Stimulated activated memory B cell treated with anti-CD40 and anti-IgM and Interleukin-4, amounts not matched to agents 10 μg/mL and 1 μg/mL and 100 μg/mL, for 72 hours (primary cell): ENCODE results near the gene FOXA1.

ENCODE experiments used
- ATAC-seq: fragments of 150-1000 bp; cut with Tn5 transposase; 2 replicates; pipeline ENCODE4 v1.10.0; 2021
- H3K27ac Mint-ChIP-seq: one replicate; pipeline ENCODE4 v1.8.0; 2022; ENCODE audit warnings: mild to moderate bottlenecking, mixed read lengths
- H3K27me3 Mint-ChIP-seq: one replicate; pipeline ENCODE4 v1.8.0; 2022; ENCODE audit warnings: mixed read lengths
- H3K36me3 Mint-ChIP-seq: one replicate; pipeline ENCODE4 v1.8.0; 2022; ENCODE audit warnings: mixed read lengths
- H3K4me1 Mint-ChIP-seq: one replicate; pipeline ENCODE4 v1.8.0; 2022; ENCODE audit warnings: mixed read lengths
- H3K4me3 Mint-ChIP-seq: one replicate; pipeline ENCODE4 v1.8.0; 2022; ENCODE audit warnings: mild to moderate bottlenecking, moderate library complexity, mixed read lengths
- H3K9me3 Mint-ChIP-seq: one replicate; pipeline ENCODE4 v1.8.0; 2022; ENCODE audit warnings: mixed read lengths

Gene FOXA1

GRCh38 chr14:37596790-37597472 is 1.9 kb upstream of the FOXA1 start:
- H3K4me1 Mint-ChIP-seq, result peaks cover 9% of the 10 kb centered on the region
- H3K27ac Mint-ChIP-seq, result no peak overlapping the region
- ATAC-seq, result no peak
- peaks cover 84% of the 10 kb centered on the region for H3K27me3 Mint-ChIP-seq
- H3K9me3 Mint-ChIP-seq, result no peaks in the 10 kb centered on the region
- H3K36me3 Mint-ChIP-seq, result no peaks in the 10 kb centered on the region
- no peak overlapping the region for H3K4me3 Mint-ChIP-seq

- H3K27me3 Mint-ChIP-seq, result peaks cover 87% of the 10 kb centered on the region
- peaks cover 9% of the 10 kb centered on the region for H3K4me1 Mint-ChIP-seq
- peak; percentile 45 for ATAC-seq
- H3K36me3 Mint-ChIP-seq, result no peaks in the 10 kb centered on the region
- H3K27ac Mint-ChIP-seq, result no peak overlapping the region
- peak overlapping the region; percentile 29 for H3K4me3 Mint-ChIP-seq
- no peaks in the 10 kb centered on the region for H3K9me3 Mint-ChIP-seq
These were observed 966 bp upstream of the FOXA1 start for GRCh38 chr14:37595809-37596621.

- no peaks in the 10 kb centered on the region for H3K36me3 Mint-ChIP-seq
- no peaks in the 10 kb centered on the region for H3K9me3 Mint-ChIP-seq
- H3K4me3 Mint-ChIP-seq, result no peak overlapping the region
- no peak for ATAC-seq
- peaks cover 9% of the 10 kb centered on the region for H3K4me1 Mint-ChIP-seq
- H3K27me3 Mint-ChIP-seq, result peaks cover 83% of the 10 kb centered on the region
- H3K27ac Mint-ChIP-seq, result no peak overlapping the region
These were observed 645 bp downstream of the FOXA1 start for GRCh38 chr14:37594238-37594970.

- no peak for ATAC-seq
- Mint-ChIP-seq H3K4me1 (peaks cover 9% of the 10 kb centered on the region), H3K27me3 (peaks cover 83% of the 10 kb centered on the region), H3K36me3 (no peaks in the 10 kb centered on the region), H3K4me3 (no peak overlapping the region), H3K9me3 (no peaks in the 10 kb centered on the region), H3K27ac (no peak overlapping the region)
These were observed 1.4 kb downstream of the FOXA1 start for GRCh38 chr14:37593511-37594237.

GRCh38 chr14:37592482-37593408 is 2.3 kb downstream of the FOXA1 start:
- H3K9me3 Mint-ChIP-seq, result no peaks in the 10 kb centered on the region
- no peak for ATAC-seq
- no peak overlapping the region for H3K4me3 Mint-ChIP-seq
- no peaks in the 10 kb centered on the region for H3K36me3 Mint-ChIP-seq
- H3K4me1 Mint-ChIP-seq, result peaks cover 9% of the 10 kb centered on the region
- no peak overlapping the region for H3K27ac Mint-ChIP-seq
- H3K27me3 Mint-ChIP-seq, result peaks cover 79% of the 10 kb centered on the region

- peaks cover 71% of the 10 kb centered on the region for H3K27me3 Mint-ChIP-seq
These were observed 3.0 kb downstream of the FOXA1 start for GRCh38 chr14:37591941-37592481.

GRCh38 chr14:37591311-37591940 is 3.6 kb downstream of the FOXA1 start:
- Mint-ChIP-seq H3K36me3 (no peaks in the 10 kb centered on the region), H3K9me3 (no peaks in the 10 kb centered on the region), H3K4me3 (no peak overlapping the region), H3K27ac (no peak overlapping the region), H3K4me1 (peaks cover 9% of the 10 kb centered on the region), H3K27me3 (peaks cover 66% of the 10 kb centered on the region)
- ATAC-seq, result no peak

More at GRCh38 chr14:37591941-37592481, 3.0 kb downstream of the FOXA1 start:
- Mint-ChIP-seq H3K4me1 (peaks cover 9% of the 10 kb centered on the region), H3K9me3 (no peaks in the 10 kb centered on the region), H3K4me3 (no peak overlapping the region), H3K36me3 (no peaks in the 10 kb centered on the region), H3K27ac (no peak overlapping the region)
- no peak for ATAC-seq

- Mint-ChIP-seq H3K27ac (no peak overlapping the region), H3K9me3 (no peaks in the 10 kb centered on the region), H3K4me3 (no peak overlapping the region), H3K4me1 (peaks cover under 1% of the 10 kb centered on the region), H3K36me3 (no peaks in the 10 kb centered on the region), H3K27me3 (peaks cover 66% of the 10 kb centered on the region)
- ATAC-seq, result no peak
These were observed 4.5 kb downstream of the FOXA1 start for GRCh38 chr14:37590428-37591139.

GRCh38 chr14:37589715-37590427 is 5.2 kb downstream of the FOXA1 start:
- H3K4me1 Mint-ChIP-seq, result no peaks in the 10 kb centered on the region
- H3K36me3 Mint-ChIP-seq, result no peaks in the 10 kb centered on the region
- no peak overlapping the region for H3K27ac Mint-ChIP-seq
- peaks cover 69% of the 10 kb centered on the region for H3K27me3 Mint-ChIP-seq
- H3K9me3 Mint-ChIP-seq, result no peaks in the 10 kb centered on the region
- H3K4me3 Mint-ChIP-seq, result no peak overlapping the region
- ATAC-seq, result no peak

GRCh38 chr14:37588956-37589714 is 5.9 kb downstream of the FOXA1 start:
- Mint-ChIP-seq H3K4me3 (no peak overlapping the region), H3K4me1 (no peaks in the 10 kb centered on the region), H3K36me3 (no peaks in the 10 kb centered on the region), H3K9me3 (no peaks in the 10 kb centered on the region), H3K27me3 (peaks cover 65% of the 10 kb centered on the region), H3K27ac (no peak overlapping the region)
- no peak for ATAC-seq

GRCh38 chr14:37588667-37588955 is 6.4 kb downstream of the FOXA1 start:
- H3K4me1 Mint-ChIP-seq, result no peaks in the 10 kb centered on the region
- H3K27ac Mint-ChIP-seq, result no peak overlapping the region
- ATAC-seq, result no peak
- H3K4me3 Mint-ChIP-seq, result no peak overlapping the region
- H3K36me3 Mint-ChIP-seq, result no peaks in the 10 kb centered on the region
- peaks cover 60% of the 10 kb centered on the region for H3K27me3 Mint-ChIP-seq
- H3K9me3 Mint-ChIP-seq, result no peaks in the 10 kb centered on the region

GRCh38 chr14:37587881-37588666 is 7.0 kb downstream of the FOXA1 start:
- Mint-ChIP-seq H3K36me3 (no peaks in the 10 kb centered on the region), H3K4me1 (no peaks in the 10 kb centered on the region), H3K27me3 (peaks cover 58% of the 10 kb centered on the region), H3K4me3 (no peak overlapping the region), H3K9me3 (no peaks in the 10 kb centered on the region), H3K27ac (no peak overlapping the region)
- no peak for ATAC-seq
